GM19328 (cell line): ENCODE data around the gene DDRGK1.

Experiments used
- ATAC-seq: cut with Tn5 transposase; IDR thresholded peaks from one replicate; pipeline ENCODE4 v1.9.1; 2021; ENCODE audit warnings: mild to moderate bottlenecking, moderate library complexity; ENCODE audit not compliant: unreplicated experiment

Gene DDRGK1

GRCh38 chr20:3204124-3204794, at the start of gene DDRGK1:
Gene DDRGK1, minus strand, starts transcription at chr20:3204682. Its CDS starts 55 bp downstream, at chr20:3204627.
- peak; percentile 72 for ATAC-seq

- ATAC-seq: no peak
These were observed 47.3 kb upstream of the DDRGK1 start for GRCh38 chr20:3251806-3252205.

GRCh38 chr20:3250091-3250504, 45.6 kb upstream of the DDRGK1 start:
- ATAC-seq: no peak

- no peak for ATAC-seq
These were observed 44.5 kb upstream of the DDRGK1 start for GRCh38 chr20:3248993-3249347.

GRCh38 chr20:3248167-3248992, 43.9 kb upstream of the DDRGK1 start:
- no peak for ATAC-seq

- no peak for ATAC-seq
These were observed 43.2 kb upstream of the DDRGK1 start for GRCh38 chr20:3247638-3248037.

- ATAC-seq: no peak
These were observed 42.2 kb upstream of the DDRGK1 start for GRCh38 chr20:3246682-3247081.

- no peak for ATAC-seq
These were observed 41.2 kb upstream of the DDRGK1 start for GRCh38 chr20:3245711-3246110.

- no peak for ATAC-seq
These were observed 40.7 kb upstream of the DDRGK1 start for GRCh38 chr20:3245156-3245555.

GRCh38 chr20:3244613-3245012, 40.1 kb upstream of the DDRGK1 start:
- ATAC-seq: no peak

- no peak for ATAC-seq
These were observed 39.4 kb upstream of the DDRGK1 start for GRCh38 chr20:3243718-3244358.

- no peak for ATAC-seq
These were observed 37.8 kb upstream of the DDRGK1 start for GRCh38 chr20:3242172-3242692.

GRCh38 chr20:3240776-3241363, 36.4 kb upstream of the DDRGK1 start:
- ATAC-seq: no peak

GRCh38 chr20:3239867-3240775, 35.6 kb upstream of the DDRGK1 start:
- ATAC-seq: no peak

- no peak for ATAC-seq
These were observed 34.8 kb upstream of the DDRGK1 start, which contains the start of gene SLC4A11 for GRCh38 chr20:3239026-3239866. Gene SLC4A11, minus strand, starts transcription at chr20:3239190. Its CDS starts 53 bp downstream, at chr20:3239137.

GRCh38 chr20:3238616-3239025, 34.1 kb upstream of the DDRGK1 start:
- no peak for ATAC-seq

- no peak for ATAC-seq
These were observed 33.6 kb upstream of the DDRGK1 start for GRCh38 chr20:3237958-3238615.
